Activated naive CD4-positive, alpha-beta T cell treated with Interleukin-2 at 50 U/mL for 16 hours (primary cell): Measurements from ENCODE around the gene DPEP2NB.
"Not testable (repeated sequence)": the region's sequence is repeated elsewhere in the genome, so short reads cannot be mapped to it uniquely, and the experiment has no call there.

Experiments used
- DNase-seq: peaks from one replicate; pipeline ENCODE4 v3.0.0-alpha.2; 2020

Gene DPEP2NB, protein sequence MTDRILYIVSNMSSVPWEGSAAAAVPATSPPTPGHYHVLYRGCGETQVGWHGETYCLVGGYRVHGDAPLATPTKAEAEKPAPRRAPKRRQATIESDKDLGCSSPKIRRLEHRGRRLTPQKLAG

DNA sequence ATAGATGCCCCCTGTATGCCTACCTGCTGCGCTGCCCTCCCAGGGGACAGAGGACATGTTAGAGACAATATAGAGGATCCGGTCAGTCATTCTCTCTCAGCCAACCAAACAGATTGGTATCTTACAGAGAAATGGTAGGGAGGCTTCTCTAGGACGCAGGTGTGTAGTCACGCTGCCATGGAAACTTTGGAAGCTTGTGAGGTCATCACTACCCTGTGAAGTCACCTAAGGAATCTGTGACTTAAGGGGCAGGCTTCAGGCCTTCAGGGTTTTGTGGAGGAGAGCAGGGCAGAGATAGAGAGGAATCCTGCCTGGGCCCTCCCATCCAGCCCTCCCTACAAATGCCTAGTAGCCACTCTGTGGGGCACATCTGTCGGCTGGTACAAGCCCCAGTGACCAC lies at the start of gene DPEP2NB:
DPEP2NB (minus strand) TSS at position 231 of the 400 bp plus-strand sequence; CDS start at position 90, 141 bp downstream.
- no peak for DNase-seq

DNA sequence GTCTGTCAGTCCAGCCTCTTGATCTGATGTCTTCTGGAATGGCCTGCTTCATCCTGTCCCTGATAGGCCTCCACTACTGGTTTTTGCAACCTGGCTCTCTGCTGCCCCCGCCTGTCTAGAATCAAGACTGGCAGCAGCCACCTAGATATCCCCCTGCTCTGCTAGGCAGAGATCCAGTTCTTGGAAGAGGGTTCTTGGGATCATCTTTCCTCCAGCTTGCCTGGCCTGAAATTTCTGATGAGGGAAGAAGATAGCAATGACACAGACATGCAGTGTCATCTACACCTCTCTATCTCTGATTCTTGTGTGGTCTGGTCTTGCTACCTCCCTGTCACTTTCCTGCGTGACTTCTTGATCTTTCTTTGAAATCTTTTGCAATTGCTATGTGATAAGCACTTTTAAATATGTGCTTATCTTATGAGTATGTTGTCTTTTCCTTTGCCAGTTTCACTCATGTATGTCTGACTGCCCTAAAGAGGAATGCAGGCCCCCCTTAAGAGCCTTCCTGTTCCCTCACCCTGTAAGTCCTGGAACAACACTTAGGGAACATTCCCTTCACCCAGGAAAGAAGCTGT lies 49.2 kb upstream of the DPEP2NB start:
- peak; percentile 75 for DNase-seq

DNA sequence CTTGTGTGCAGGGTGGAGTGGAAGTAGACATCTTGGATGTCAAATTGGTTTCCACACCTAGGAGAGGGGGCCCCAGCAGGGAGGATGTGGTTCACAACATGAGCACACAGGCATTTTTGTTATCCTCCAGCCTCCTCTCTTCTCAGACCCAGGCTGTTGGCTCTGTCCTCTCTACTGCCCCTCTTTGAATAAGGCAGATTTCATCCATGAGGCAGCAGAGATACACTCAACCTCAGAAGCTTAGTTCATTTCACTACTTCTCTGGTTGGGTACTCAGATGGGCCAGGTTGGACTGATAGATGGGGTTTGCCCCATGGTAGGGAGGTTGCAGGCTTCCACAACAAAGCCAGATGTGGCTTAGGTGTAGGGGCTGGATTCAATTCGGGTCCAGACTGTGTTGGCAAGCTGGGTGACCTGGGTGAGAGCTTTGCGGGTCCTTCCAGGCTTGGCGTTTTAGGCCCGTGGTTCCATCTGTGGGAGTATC lies 47.2 kb upstream of the DPEP2NB start:
- DNase-seq = no peak

DNA sequence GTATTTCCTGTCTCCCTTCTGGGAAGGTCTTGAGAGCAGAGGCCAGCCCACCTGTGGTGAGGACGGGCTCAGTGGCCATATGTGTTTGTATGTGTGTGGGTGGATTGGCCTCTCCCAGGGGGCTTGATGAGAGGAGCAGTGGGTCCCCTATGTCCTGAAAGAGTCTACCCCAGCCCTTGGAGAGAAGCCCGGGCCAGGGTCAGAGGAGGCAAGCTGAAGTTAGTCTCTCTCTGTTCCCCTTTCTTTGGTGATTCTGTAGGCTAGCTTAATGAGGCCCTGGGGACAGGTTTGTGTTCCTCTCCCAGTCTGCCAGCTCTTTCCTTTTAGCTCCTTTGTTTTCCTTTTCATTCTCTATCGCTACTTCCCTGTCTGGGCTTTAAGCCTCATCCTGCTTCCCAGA lies 45.7 kb upstream of the DPEP2NB start:
- no peak for DNase-seq

DNA sequence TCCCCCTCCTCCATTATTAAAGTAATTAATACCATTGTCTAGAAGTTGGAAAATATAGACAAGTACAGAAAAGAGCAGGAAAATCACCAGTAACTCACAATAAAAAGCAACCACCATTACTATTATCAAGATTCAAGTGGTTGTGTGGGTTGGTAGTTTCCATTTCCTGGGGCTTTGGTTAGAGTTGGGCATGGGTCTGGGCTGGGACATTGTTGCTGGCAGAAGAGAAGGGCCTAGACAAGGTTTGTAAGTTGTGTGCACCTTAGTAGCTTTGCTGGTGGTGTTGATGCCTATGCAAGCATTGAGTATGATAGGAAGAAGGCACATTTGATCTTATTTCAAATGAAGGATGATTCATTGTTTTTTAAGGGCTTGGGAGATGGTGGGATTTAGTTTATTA lies 44.1 kb upstream of the DPEP2NB start:
- no peak for DNase-seq

DNA sequence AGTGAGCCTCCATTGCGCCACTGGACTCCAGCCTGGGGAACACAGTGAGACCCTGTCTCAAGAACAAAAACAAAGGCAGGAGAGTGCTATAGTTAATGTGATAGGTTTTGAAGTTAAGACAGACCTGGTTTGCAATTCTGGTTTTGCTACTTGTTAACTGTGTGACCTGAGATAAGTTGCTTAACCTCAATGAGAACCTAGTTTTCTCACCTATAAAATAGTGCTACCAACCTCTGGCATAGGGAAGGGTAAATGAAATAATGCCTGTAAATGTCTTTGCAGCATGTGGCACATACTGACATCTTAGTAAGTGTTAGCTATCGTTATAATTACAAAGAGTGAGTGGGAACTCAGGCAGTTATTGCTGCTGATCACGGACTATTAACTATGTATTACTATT lies 39.7 kb upstream of the DPEP2NB start:
- DNase-seq = no peak

DNA sequence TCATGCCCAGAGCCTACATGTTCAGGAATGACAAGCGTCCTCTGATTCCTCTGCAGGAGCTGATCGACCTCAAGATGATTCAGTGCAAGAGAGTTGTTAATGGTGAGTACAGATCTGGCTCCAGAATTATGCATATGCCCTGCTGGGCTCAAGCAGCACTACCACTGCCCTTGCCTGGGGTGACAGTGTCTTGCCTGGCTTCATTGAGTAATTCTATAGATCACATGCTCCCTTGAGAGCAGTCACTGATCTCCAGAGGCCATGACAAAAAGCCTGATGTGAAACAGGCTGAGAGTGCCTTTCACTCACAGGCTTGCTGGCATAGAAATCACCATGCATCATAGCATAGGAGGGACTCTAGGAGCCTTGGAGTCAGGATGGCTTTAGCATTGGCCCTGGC lies 33.7 kb upstream of the DPEP2NB start:
- no peak for DNase-seq

DNA sequence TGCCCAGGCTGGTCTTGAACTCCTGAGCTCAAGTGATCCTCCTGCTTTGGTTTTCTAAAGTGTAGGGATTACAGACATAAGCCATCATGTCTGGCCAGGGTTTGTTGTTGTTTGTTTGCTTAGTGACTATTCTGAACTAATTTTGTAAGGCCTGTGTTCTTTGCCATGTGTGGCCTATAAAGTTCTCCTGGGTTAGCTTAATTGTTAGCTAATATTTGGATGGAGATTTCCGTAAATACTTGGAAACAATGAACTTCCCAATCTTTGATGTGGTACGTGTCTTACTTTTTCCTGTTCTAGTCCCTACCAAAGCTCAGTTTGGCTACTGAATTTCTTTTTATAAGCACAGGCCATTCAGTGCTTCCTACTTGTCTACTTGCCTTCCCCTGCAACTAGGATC lies 32.3 kb upstream of the DPEP2NB start:
- DNase-seq = no peak

DNA sequence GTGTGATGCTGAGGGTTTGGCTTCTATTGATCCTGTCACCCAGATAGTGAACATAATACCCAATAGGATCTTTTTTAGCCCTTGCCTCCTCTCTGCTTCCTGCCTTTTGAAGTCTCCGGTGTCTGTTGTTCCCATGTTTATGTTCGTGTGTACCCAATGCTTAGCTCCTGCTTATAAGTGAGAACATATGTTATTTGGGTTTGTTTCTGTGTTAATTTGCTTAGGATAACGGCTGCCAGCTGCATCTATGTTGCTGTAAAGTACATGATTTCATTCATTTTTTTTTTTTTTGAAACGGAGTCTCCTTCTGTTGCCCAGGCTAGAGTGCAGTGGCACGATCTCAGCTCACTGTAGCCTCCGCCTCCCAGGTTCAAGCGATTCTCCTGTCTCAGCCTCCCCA lies 30.4 kb upstream of the DPEP2NB start:
- DNase-seq = no peak

DNA sequence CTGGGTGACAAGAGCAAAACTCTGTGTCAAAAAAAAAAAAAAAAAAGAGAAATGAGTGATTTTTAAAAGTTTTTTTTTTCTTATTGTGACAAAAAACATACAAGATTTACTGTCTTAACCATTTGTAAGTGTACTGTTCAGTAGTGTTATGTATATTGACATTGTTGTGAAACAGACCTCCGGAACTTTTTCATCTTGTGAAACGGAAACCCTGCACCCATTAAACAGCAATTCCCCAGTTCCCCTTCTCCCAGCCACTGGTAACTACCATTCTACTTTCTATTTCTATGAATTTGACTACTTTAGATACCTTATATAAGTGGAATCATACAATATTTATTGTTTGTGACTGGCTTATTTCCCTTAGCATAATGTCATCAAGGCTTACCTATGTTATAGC lies 26.1 kb upstream of the DPEP2NB start:
- DNase-seq = no peak

DNA sequence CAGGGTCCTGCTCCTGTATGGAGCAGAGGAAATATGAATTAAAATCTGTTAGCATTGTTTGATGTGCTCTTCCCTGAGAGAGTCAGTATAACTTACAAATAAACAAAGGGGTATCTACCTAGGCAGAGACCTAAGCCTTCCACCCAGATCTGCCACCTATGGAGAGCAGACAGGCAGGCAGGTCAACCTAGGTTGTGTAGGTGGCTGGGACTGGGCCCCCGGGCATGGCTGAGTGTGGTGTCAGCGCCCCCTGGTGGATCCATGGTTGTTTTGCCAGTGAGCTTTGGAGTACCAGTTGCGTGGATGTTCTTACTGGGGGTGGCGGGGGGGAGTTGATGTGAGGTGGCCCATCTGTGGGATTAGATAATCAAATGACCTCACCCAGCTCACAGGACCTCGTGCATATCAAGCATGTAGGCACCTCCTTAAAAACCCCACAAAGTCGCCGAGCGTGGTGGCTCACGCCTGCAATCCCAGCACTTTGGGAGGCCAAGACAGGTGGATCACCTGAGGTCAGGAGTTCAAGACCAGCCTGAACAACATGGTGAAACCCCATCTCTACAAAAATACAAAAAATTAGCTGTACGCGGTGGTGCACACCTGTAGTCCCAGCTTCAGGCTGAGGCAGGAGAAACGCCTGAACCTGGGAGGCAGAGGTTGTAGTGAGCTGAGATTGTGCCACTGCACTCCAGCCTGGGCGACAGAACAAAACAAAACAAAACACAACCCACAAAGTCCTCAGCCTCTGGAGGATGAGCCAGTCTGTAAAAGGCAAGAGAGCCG lies 25.0 kb upstream of the DPEP2NB start:
- DNase-seq = peak; percentile 90

DNA sequence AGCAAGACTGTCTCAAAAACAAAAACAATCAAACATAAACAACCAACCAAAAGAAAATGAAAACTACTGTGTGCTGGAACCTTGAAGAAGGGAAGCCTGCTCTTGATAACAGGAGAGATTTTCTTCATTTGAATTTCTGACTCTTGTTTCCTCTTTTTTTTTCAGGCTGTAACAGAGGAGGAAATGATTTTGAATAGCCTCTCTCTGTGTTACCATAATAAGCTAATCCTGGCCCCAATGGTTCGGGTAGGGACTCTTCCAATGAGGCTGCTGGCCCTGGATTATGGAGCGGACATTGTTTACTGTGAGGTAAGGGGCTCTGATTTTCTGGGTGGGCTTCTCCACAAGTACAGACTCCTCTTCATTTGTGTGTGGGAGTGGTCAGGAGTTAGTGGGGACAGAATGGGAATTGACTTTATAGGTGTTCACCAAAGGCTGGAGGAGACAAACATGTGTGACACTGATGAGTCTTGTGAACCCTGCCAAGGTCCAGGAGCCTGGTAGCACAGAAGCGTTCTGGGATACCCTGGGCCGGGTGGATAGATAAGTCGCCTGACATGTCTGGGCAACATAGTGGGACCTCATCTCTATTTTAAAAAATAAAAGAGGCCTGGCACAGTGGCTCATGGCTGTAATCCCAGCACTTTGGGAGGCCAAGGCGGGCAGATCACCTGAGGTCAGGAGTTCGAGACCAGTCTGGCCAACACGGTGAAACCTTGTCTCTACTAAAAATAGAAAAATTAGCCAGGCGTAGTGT lies 22.3 kb upstream of the DPEP2NB start:
- no peak for DNase-seq

DNA sequence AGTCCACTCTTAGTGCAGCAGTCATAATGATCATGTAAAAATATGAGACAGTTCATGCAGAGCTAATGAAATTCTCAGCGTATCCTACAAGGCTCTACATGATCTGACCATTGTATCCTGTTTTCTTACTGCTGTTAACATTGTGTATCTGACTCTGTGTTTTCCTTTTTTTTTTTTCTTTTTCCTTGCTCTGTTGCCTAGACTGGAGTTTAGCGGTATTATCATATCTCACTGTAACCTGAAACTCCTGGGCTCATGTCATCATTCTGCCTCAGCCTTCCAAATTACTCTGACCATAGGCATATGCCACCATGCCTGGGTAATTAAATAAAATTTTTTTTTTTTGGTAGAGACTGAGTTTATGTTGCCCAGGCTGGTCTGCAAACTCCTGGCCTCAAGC lies 19.5 kb upstream of the DPEP2NB start:
- DNase-seq = no peak

DNA sequence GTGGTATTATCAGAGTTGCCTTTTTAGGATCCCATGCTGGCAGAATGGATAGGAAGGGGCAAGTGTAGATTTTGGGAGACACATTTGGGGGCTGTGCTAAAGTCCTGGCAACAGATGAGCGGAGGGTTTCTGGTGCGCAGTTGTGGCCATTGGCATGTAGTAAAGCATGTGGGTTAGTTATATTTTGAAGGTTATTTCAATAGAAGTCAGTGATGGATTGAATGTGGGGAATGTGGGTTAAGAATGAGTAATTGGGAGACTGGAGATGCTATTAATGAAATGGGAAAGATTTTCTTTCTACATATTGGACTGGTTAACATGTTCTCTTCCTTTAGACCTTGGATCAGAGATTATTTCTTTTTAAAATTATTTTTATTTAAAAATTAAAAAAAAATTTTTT lies 17.4 kb upstream of the DPEP2NB start:
- DNase-seq = no peak

DNA sequence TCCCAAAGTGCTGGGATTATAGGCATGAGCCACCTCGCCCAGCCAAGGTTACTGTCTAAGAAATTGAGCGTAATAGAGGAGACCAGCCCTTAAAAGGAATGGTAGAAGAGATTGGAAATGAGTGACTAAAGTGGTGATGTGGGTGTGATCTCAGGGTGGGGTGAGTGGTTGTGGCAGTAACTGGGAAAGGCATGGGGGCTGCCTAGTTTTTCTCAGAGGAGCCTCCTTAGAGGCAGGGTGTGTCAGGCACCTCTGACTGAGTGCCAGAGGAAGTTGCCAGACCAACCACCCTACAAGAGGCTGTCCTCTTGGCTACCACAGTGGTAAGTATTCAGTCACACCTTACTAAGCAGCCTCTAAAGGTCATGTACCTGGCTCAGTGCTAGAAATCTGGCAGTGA lies 16.2 kb upstream of the DPEP2NB start:
- no peak for DNase-seq

DNA sequence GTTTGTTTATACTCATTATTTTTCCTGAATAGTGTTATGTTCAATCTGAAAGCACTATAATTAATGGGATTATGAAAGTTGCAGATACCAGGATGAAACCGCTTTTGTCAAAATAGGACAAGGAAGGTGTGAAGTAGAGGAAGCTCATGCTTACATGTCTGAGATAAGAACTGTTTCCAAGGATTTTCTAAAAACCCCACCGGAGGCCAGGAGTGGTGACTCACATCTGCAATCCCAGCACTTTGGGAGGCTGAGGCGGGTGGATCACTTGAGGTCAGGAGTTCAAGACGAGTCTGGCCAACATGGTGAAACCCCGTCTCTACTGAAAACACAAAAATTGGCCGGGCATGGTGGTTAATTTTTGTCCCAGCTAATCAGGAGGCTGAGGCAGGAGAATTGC lies 14.4 kb upstream of the DPEP2NB start:
- DNase-seq = not testable (repeated sequence)

DNA sequence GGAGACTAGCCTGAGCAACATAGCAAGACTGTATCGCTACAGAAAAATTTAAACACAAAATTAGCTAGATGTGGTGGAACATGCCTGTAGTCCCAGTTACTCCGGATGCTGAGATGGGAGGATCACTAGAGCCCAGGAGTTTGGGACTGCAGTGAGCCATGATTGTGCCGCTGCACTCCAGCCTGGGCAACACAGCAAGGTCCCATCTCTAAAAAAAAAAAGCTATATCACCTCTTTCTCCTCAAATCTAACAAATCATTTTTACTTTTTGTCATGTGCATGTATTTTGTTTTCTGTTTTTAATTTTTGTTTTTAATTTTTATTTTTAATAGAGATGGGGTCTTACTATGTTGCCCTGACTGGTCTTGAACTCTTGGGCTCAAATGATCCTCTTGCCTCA lies 13.3 kb upstream of the DPEP2NB start:
- no peak for DNase-seq

DNA sequence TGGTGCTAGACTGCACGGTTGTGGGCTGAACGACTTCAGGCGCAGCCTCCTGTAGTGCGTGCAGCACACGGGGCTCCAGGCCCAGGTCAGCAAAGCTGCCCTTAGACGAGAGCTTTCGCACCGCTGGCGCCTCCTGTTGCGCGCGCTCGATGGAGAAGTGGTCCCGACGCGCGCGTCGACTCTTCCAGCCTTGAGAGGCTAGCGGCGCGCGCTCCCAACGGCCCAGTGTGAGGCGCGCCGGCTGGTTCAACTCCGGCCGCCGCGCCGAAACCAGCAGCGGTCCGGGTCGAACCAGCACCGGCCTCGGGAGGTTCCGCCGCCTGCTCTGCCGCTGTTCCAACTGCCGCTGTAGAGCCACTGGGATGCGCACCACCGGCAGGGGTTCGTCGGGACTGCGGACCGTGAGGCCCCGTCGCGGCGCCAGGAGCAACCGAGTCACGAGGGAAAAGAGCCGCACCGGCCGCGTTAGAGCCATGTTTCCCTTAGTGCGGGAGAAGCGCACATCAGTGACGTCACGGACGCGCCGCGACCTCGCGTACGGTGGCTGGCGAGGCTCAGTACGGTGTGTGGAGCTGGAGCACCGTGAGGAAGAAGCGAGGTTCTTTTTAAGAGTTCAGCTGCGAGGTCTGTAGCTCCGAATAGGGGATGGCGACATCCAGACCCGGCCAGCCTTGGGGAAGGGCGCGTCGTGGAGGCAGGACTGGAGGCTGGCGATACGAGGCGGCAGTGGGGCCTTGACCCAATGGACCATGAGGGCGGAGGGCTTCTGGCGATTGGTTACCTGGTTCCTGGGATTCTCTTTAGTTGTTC lies 7.2 kb upstream of the DPEP2NB start, which contains the start of the genes DDX28 and DUS2:
DDX28 (minus strand) TSS at position 505 of the 810 bp plus-strand sequence; CDS start at position 475, 30 bp downstream.
DUS2 (plus strand) TSS at position 557 of the 810 bp plus-strand sequence. CDS start 14,740 bp downstream, outside the sequence.
- peak; percentile 95 for DNase-seq

DNA sequence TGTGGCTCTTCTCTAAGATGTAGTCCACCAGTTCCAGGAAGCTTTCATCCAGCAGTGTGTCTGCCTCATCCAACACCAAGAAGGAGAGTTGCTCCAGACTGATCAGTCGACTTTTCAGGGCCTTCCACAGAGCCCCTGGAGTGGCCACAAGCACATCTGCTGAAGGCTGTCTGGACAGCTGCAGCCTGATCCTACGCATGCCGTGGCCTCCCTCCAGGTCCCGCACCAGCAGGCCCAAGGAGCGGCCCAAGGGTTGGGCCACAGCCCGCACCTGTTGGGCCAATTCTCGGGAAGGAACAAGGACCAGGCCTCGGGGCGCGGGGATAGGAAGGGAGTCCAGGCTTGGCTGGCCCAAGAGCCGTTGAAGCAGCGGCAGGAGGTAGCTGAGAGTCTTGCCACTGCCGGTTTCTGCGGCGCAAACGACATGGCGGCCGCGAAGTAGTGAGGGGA lies 6.6 kb upstream of the DPEP2NB start:
- DNase-seq = no peak

DNA sequence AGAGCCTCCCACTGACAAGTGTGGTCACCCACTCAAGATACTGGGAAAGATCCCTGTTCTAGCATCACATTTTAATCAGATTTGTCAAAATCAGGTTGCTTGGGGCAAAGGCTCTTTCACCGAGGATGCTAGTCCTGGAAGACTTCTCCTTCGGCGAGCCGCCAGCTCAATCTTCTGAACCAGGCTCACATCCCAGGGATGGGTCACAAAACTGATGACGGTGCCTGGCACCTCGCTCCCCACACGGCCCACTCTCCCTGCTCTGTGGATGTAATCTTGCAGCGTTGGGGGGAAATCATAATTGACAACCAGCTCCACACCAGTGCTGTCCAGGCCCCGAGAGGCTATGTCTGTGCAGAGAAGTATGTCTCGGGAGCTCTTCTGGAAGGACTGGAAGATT lies 5.8 kb upstream of the DPEP2NB start:
- DNase-seq = no peak

DNA sequence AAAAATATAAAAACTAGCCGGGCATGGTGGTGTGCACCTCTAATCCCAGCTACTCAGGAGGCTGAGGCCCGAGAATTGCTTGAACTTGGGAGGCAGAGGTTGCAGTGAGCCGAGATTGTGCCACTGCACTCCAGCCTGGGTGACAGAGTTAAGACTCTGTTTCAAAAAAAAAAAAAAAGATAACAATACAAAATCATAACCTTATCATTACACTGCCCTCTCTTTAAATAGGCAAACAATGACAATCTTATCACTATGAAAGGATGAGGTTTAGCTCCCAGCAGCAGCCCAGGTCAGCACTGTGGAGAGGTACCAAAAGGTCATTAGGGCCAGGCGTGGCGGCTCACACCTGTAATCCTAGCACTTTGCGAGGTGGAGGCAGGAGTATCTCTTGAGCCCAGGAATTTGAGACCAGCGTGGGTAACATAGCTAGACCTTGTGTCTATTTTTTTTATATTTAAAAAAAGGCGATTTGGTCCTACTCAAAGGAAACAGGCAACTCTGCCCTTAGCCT lies 3.5 kb upstream of the DPEP2NB start:
- no peak for DNase-seq

DNA sequence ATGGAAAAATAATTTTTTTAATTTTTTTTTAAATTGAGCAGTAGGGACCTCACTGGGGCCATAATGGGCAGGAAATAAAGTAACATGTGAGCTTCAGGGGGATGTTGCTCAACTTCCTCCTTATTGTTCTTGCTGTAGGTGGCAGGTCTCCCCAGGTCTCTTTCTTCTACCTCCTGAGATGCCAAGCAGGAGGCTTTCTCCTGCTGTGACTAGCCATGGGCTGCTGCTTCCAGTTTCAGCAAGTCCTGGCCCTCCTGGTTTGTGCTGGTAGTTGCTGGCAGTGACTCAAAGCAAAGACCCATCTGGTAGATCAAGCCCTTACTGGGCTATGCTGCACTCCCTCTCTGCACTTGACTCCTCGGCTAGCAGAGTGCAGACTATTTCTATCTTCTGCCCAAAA lies 2.3 kb downstream of the DPEP2NB start:
- no peak for DNase-seq
